Hepatocyte (in vitro differentiated cells): ENCODE data around the gene SLC47A2.

Source experiments
- EZH2 ChIP-seq: fragments of 200-600 bp; sonication (generic); IDR thresholded peaks from 2 replicates; pipeline ENCODE4 v1.6.1; 2016; ENCODE audit warnings: antibody characterized with exemption, mild to moderate bottlenecking, borderline replicate concordance
- TF ChIP-seq, protein P1 (sequence below): fragments of 200-600 bp; sonication (generic); IDR thresholded peaks from 2 replicates; pipeline ENCODE4 v1.5.1; 2016; ENCODE audit warnings: antibody characterized with exemption, mild to moderate bottlenecking; ENCODE audit not compliant: poor library complexity

GRCh38 chr17:19766016-19766415 is 49.6 kb upstream of the SLC47A2 start:
- TF ChIP-seq, protein P1, sequence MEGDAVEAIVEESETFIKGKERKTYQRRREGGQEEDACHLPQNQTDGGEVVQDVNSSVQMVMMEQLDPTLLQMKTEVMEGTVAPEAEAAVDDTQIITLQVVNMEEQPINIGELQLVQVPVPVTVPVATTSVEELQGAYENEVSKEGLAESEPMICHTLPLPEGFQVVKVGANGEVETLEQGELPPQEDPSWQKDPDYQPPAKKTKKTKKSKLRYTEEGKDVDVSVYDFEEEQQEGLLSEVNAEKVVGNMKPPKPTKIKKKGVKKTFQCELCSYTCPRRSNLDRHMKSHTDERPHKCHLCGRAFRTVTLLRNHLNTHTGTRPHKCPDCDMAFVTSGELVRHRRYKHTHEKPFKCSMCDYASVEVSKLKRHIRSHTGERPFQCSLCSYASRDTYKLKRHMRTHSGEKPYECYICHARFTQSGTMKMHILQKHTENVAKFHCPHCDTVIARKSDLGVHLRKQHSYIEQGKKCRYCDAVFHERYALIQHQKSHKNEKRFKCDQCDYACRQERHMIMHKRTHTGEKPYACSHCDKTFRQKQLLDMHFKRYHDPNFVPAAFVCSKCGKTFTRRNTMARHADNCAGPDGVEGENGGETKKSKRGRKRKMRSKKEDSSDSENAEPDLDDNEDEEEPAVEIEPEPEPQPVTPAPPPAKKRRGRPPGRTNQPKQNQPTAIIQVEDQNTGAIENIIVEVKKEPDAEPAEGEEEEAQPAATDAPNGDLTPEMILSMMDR = no peak
- TF ChIP-seq EZH2 = no peak
